H1 (cell line): ENCODE results near the gene TCHH. TPM values are rescaled to one million over a fixed set of nuclear protein-coding genes. Genes with fewer than 3 reads are reported as not detected.
"Not testable (repeated sequence)": the region's sequence is repeated elsewhere in the genome, so short reads cannot be mapped to it uniquely, and the experiment has no call there.

Source experiments
- CTCF ChIA-PET: fragments of 300-600 bp; sonication (Branson Sonifier 250); formaldehyde crosslinking; loops from one replicate; lab custom pipeline; 2021; ENCODE audit not compliant: partially characterized antibody; lab: Charles Lee
- POLR2A ChIA-PET: fragments of 300-600 bp; sonication (Branson Sonifier 250); formaldehyde crosslinking; loops from one replicate; lab custom pipeline; 2021; ENCODE audit warnings: inconsistent platforms; ENCODE audit not compliant: partially characterized antibody; lab: Charles Lee
- DNase-seq, 2 experiments: peaks; one replicate each; pipeline versions ENCODE4 v3.0.0 to v3.0.0-alpha.2; 2010 to 2022; ENCODE audit warnings: low spot score in 2 of 2, low read depth in 1 of 2, mixed read lengths in 1 of 2
- FAIRE-seq: peaks from 2 replicates; lab custom pipeline; 2011; peaks lifted over from hg19 to GRCh38; lab: Jason Lieb, UNC
- H2AFZ ChIP-seq: 2 replicates; pipeline ENCODE4 v1.8.1; 2012; ENCODE audit warnings: low read length, inconsistent platforms
- H2AK5ac ChIP-seq: 2 replicates; pipeline ENCODE4 v1.6.1; 2013; ENCODE audit warnings: low read depth, low read length
- H2BK120ac ChIP-seq: replicated peaks from 2 replicates; pipeline ENCODE3; 2013; ENCODE audit warnings: low read depth, low read length, inconsistent platforms
- H2BK12ac ChIP-seq: 2 replicates; pipeline ENCODE4 v1.6.1; 2013; ENCODE audit warnings: low read depth, low read length
- H2BK15ac ChIP-seq: 2 replicates; pipeline ENCODE4 v1.6.1; 2013; ENCODE audit warnings: low read length
- H2BK20ac ChIP-seq: 2 replicates; pipeline ENCODE4 v1.6.1; 2013; ENCODE audit warnings: low read length
- H2BK5ac ChIP-seq: 2 replicates; pipeline ENCODE4 v1.6.1; 2013; ENCODE audit warnings: low read depth, low read length
- H3K14ac ChIP-seq: 2 replicates; pipeline ENCODE4 v1.6.1; 2013; ENCODE audit warnings: inconsistent platforms; ENCODE audit not compliant: insufficient read length
- H3K18ac ChIP-seq: 2 replicates; pipeline ENCODE4 v1.6.1; 2013; ENCODE audit warnings: low read length; ENCODE audit errors: extremely low read depth
- H3K23ac ChIP-seq: 2 replicates; pipeline ENCODE4 v1.6.1; 2013; ENCODE audit warnings: inconsistent platforms; ENCODE audit not compliant: insufficient read length
- H3K23me2 ChIP-seq: 2 replicates; pipeline ENCODE4 v1.6.1; 2013; ENCODE audit warnings: low read depth, low read length
- H3K27ac ChIP-seq: 2 replicates; pipeline ENCODE4 v1.6.1; 2011; ENCODE audit warnings: low read depth, low read length, inconsistent platforms
- H3K27me3 ChIP-seq, 4 experiments: replicated peaks in 1 of 4; 1 replicate in 1 of 4; 2 replicates in 3 of 4; pipeline versions ENCODE4 v1.6.1 to v1.8.1; 2011 to 2013; ENCODE audit warnings: low read length in 3 of 4, mild to moderate bottlenecking in 3 of 4, inconsistent platforms in 2 of 4, mixed read lengths in 2 of 4, moderate library complexity in 1 of 4; ENCODE audit not compliant: control insufficient read depth in 3 of 4, insufficient read depth in 3 of 4; ENCODE audit errors: extremely low read depth in 1 of 4
- H3K36me3 ChIP-seq, 4 experiments: 2 replicates each; pipeline versions ENCODE4 v1.6.1 to v1.8.1; 2011 to 2013; ENCODE audit warnings: mild to moderate bottlenecking in 4 of 4, low read length in 3 of 4, moderate library complexity in 2 of 4, control low read depth in 1 of 4, inconsistent platforms in 1 of 4; ENCODE audit not compliant: insufficient read depth in 4 of 4, control insufficient read depth in 2 of 4
- H3K4ac ChIP-seq: replicated peaks from 2 replicates; pipeline ENCODE3; 2013; ENCODE audit warnings: low read length, low read depth, mixed read lengths, inconsistent platforms; ENCODE audit not compliant: insufficient read length
- H3K4me1 ChIP-seq, 4 experiments: replicated peaks in 1 of 4; 1 replicate in 1 of 4; 2 replicates in 3 of 4; pipeline versions ENCODE4 v1.6.1 to v1.8.1; 2011 to 2013; ENCODE audit warnings: low read length in 3 of 4, inconsistent platforms in 2 of 4, mixed read lengths in 1 of 4; ENCODE audit not compliant: insufficient read depth in 4 of 4, control insufficient read depth in 3 of 4
- H3K4me2 ChIP-seq, 2 experiments: 2 replicates each; pipeline versions ENCODE4 v1.6.1 to v1.8.1; 2011 to 2013; ENCODE audit warnings: low read depth in 2 of 2, low read length in 2 of 2, control low read depth in 1 of 2, inconsistent platforms in 1 of 2, mild to moderate bottlenecking in 1 of 2; ENCODE audit not compliant: insufficient read depth in 1 of 2
- H3K4me3 ChIP-seq, 4 experiments: fragments of 200-600, 300-600 bp in 1 of 4; sonication (generic), shearing (Covaris generic), sonication (Bioruptor Twin) in 1 of 4; 2 replicates each; pipeline versions ENCODE4 v1.5.1 to v1.8.1; 2011 to 2016; ENCODE audit warnings: low read length in 4 of 4, low read depth in 3 of 4, control low read depth in 2 of 4, inconsistent platforms in 2 of 4, mild to moderate bottlenecking in 2 of 4, mixed read lengths in 1 of 4, moderate library complexity in 1 of 4; ENCODE audit not compliant: insufficient read depth in 2 of 4; ENCODE audit errors: extremely low read depth in 1 of 4
- H3K56ac ChIP-seq: replicated peaks from 2 replicates; pipeline ENCODE3; 2013; ENCODE audit warnings: low read depth, mild to moderate bottlenecking, mixed read lengths, low read length, inconsistent platforms; ENCODE audit not compliant: insufficient read length
- H3K79me1 ChIP-seq: 2 replicates; pipeline ENCODE4 v1.6.1; 2013; ENCODE audit warnings: low read depth, low read length, control low read depth
- H3K79me2 ChIP-seq, 2 experiments: 2 replicates each; pipeline versions ENCODE4 v1.6.1 to v1.8.1; 2012 to 2013; ENCODE audit warnings: low read length in 2 of 2, mild to moderate bottlenecking in 2 of 2, inconsistent platforms in 1 of 2; ENCODE audit not compliant: insufficient read depth in 2 of 2, control insufficient read depth in 1 of 2
- H3K9ac ChIP-seq, 4 experiments: replicated peaks in 1 of 4; 1 replicate in 1 of 4; 2 replicates in 3 of 4; pipeline versions ENCODE4 v1.6.1 to v1.8.1; 2011 to 2013; ENCODE audit warnings: low read depth in 3 of 4, low read length in 3 of 4, control low read depth in 2 of 4, mild to moderate bottlenecking in 2 of 4, moderate library complexity in 2 of 4, inconsistent platforms in 1 of 4; ENCODE audit errors: extremely low read depth in 1 of 4
- H3K9me3 ChIP-seq, 2 experiments: 2 replicates each; pipeline versions ENCODE4 v1.6.1 to v1.8.1; 2012 to 2013; ENCODE audit warnings: mild to moderate bottlenecking in 2 of 2, moderate library complexity in 2 of 2, control low read depth in 1 of 2, inconsistent platforms in 1 of 2, low read depth in 1 of 2, low read length in 1 of 2, mixed read lengths in 1 of 2; ENCODE audit not compliant: insufficient read depth in 2 of 2
- H4K20me1 ChIP-seq, 2 experiments: replicated peaks in 1 of 2; 2 replicates each; pipeline versions ENCODE3 to v1.8.1; 2011 to 2013; ENCODE audit warnings: inconsistent platforms in 2 of 2, low read length in 2 of 2, mild to moderate bottlenecking in 1 of 2; ENCODE audit not compliant: insufficient read depth in 2 of 2, control insufficient read depth in 1 of 2
- H4K5ac ChIP-seq: 2 replicates; pipeline ENCODE4 v1.6.1; 2013; ENCODE audit warnings: low read length, low read depth, mixed read lengths, inconsistent platforms; ENCODE audit not compliant: insufficient read length
- H4K8ac ChIP-seq: 2 replicates; pipeline ENCODE4 v1.8.0; 2013; ENCODE audit warnings: mild to moderate bottlenecking, moderate library complexity, low read length, inconsistent platforms; ENCODE audit not compliant: insufficient read depth; ENCODE audit errors: extremely low read depth
- H4K91ac ChIP-seq: replicated peaks from 2 replicates; pipeline ENCODE3; 2013; ENCODE audit warnings: low read length, mixed read lengths, inconsistent platforms; ENCODE audit not compliant: insufficient read length
- WGBS, 2 experiments: shearing (Covaris generic) in 1 of 2; methylation state at CpG; one replicate each; pipeline versions ENCODE4 v1.1.6 to v1.1.7; 2013 to 2015; ENCODE audit warnings: low lambda C conversion rate in 2 of 2, mixed read lengths in 2 of 2, inconsistent platforms in 1 of 2, low coverage in 1 of 2, missing lambda C conversion rate in 1 of 2; ENCODE audit not compliant: insufficient replicate concordance in 2 of 2, insufficient coverage in 1 of 2, insufficient read length in 1 of 2; ENCODE audit errors: extremely low coverage in 1 of 2, missing lambda C conversion rate in 1 of 2; 5-methylcytosine and 5-hydroxymethylcytosine counted together
- polyA plus RNA-seq, 7 experiments: library from polyadenylated mRNA; depleted of rRNA in 3 of 7; stranded (reverse) in 5 of 7; unstranded in 2 of 7; fragments of >200 nt in 5 of 7; fragments of 200-250 nt in 2 of 7; gene quantifications; 1 replicate in 5 of 7; 2 replicates in 1 of 7; 4 replicates in 1 of 7; pipeline versions ENCODE4 v1.2.1 to v1.2.3, GENCODE V29; 2011 to 2013; ENCODE audit warnings: missing spikeins in 2 of 7, mixed read lengths in 2 of 7
- total RNA-seq: library from RNA; stranded (reverse); fragmentation: NEBNext Ultra II Directional; extraction: Animal tissue kit (Norgen Biotek cat#: 25700); gene quantifications from 2 replicates; pipeline ENCODE4 v1.2.1, GENCODE V29; 2021

Gene TCHH
- total and polyA plus RNA-seq, 2 of the 8 experiments (the other 6 are each of a cell fraction or from before 2014, with no cell fraction given), result 0.02 to 0.07 TPM

DNA sequence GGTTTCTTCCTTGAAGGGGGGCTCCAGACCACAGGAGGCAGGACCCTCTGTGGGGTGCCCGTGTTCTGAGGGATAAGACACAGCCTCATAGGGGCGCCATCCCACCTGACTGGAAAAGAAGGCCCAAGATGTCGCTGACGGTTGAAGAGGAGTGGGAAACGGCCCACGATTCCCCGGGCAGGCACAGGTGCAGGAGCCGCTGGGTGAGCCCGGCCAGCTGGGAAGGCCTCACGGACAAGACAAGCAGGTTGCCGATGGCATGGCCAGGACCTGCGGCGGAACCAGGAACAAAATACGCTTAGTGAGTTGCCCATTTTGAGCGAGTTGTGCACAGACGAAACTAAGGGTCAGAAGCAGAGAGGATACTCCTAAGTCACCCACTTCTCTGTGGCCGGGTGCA lies 34.8 kb downstream of the TCHH start:
- DNase-seq, H3K4me3 ChIP-seq, H3K36me3 ChIP-seq, H3K14ac ChIP-seq, H3K27me3 ChIP-seq, POLR2A ChIA-PET, H4K8ac ChIP-seq, H3K27ac ChIP-seq, H3K18ac ChIP-seq, H3K79me2 ChIP-seq, H4K91ac ChIP-seq, H3K23ac ChIP-seq, H2BK12ac ChIP-seq, H2AFZ ChIP-seq, H3K4me2 ChIP-seq, CTCF ChIA-PET, H4K20me1 ChIP-seq, H3K23me2 ChIP-seq, H3K9ac ChIP-seq, H2BK15ac ChIP-seq, H4K5ac ChIP-seq, FAIRE-seq, H3K4ac ChIP-seq, H2BK20ac ChIP-seq, H2BK120ac ChIP-seq, H3K79me1 ChIP-seq, H2BK5ac ChIP-seq, H2AK5ac ChIP-seq, H3K56ac ChIP-seq, H3K4me1 ChIP-seq: not testable (repeated sequence)
- H3K9me3 ChIP-seq, result peaks cover 13 to 52% of the 10 kb centered on the region in 2 experiments; a peak in 3 of 4 replicates
- 93% methylated on average over 11 of the region's 17 CpGs; no CpG with 5 or more reads in 1 of the 2 experiments for WGBS, 2 experiments
